ENCODE data around the gene BACH2.

The BACH2 gene

DNA sequence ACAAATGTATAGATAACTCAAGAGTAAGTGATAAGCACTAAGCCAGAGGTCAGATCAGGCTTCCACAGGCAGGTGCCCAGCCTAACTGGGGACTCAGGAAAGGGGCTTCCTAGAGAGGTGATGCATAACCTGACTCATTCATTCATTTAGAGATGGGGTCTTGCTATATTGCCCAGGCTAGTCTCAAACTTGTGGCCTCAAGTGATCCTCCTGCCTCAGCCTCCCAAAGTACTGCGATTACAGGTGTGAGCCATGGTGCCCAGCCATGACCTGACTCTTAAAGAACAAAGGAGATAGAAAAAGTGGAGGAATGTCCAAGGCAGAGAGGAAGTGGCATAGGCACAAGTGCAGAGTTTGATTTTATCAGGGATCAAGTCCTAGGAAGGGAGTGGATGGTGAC lies 360.5 kb downstream of the BACH2 start:
- no peak overlapping the region for H3K27ac ChIP-seq
- TF ChIP-seq ZFX (IDR thresholded peaks at IDR 0.05), result no peak
- TF ChIP-seq, protein P1, sequence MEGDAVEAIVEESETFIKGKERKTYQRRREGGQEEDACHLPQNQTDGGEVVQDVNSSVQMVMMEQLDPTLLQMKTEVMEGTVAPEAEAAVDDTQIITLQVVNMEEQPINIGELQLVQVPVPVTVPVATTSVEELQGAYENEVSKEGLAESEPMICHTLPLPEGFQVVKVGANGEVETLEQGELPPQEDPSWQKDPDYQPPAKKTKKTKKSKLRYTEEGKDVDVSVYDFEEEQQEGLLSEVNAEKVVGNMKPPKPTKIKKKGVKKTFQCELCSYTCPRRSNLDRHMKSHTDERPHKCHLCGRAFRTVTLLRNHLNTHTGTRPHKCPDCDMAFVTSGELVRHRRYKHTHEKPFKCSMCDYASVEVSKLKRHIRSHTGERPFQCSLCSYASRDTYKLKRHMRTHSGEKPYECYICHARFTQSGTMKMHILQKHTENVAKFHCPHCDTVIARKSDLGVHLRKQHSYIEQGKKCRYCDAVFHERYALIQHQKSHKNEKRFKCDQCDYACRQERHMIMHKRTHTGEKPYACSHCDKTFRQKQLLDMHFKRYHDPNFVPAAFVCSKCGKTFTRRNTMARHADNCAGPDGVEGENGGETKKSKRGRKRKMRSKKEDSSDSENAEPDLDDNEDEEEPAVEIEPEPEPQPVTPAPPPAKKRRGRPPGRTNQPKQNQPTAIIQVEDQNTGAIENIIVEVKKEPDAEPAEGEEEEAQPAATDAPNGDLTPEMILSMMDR (conservative IDR thresholded peaks at IDR 0.05), result no peak

- no peak overlapping the region for H3K27ac ChIP-seq
- no peak for TF ChIP-seq ZFX (IDR thresholded peaks at IDR 0.05)
- TF ChIP-seq, protein P1 (conservative IDR thresholded peaks at IDR 0.05), result no peak
Measured at GRCh38 chr6:89934685-89935366, 361.8 kb downstream of the BACH2 start.

- no peak for TF ChIP-seq ZFX (IDR thresholded peaks at IDR 0.05)
- TF ChIP-seq, protein P1 (conservative IDR thresholded peaks at IDR 0.05), result no peak
- no peak overlapping the region for H3K27ac ChIP-seq
Measured at GRCh38 chr6:89932245-89932802, 364.3 kb downstream of the BACH2 start.

DNA sequence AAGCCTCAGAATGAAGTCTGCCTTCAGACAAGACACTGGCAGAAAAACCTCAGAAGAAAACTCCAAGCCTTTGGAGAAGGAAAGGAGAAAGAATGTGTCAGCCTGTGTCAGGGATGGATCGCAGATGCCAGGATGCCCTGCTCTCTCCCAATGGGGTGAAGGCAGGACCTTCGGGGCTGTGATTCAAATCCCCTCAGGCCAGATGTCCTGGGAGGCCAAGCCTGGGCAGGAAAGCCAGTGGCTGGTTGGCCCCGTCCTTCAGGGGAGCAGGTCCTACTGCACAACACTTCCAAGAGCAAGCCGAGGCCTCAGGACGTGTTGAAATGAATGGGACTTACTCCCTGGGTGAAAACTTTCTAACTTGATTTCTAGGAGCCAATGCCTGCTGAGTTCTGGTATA lies 365.9 kb downstream of the BACH2 start:
- H3K27ac ChIP-seq, result no peak overlapping the region
- no peak for TF ChIP-seq ZFX (IDR thresholded peaks at IDR 0.05)
- TF ChIP-seq, protein P1 (conservative IDR thresholded peaks at IDR 0.05), result no peak

DNA sequence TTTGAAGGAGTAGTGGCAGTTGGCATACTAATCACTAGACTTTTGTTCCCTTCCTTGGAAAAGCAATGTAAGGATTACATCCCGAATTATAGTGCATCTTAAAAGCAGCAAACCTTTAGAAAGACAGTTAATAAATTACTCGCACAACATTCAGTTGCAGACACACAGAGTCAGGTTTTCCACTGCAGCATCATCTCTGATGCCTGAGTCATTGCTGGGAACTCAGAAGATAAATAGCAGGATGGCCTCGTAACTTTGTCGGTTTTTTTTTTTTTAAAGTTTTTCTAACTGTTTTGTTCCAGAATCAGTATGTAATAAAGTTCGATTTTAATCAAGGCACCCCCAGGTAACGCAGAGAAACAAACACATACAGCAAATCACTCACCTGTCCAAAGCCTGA lies 368.0 kb downstream of the BACH2 start:
- TF ChIP-seq ZFX (IDR thresholded peaks at IDR 0.05), result no peak
- TF ChIP-seq, protein P1 (conservative IDR thresholded peaks at IDR 0.05), result no peak
- no peak overlapping the region for H3K27ac ChIP-seq

GRCh38 chr6:89927791-89928550 lies 368.7 kb downstream of the BACH2 start:
- TF ChIP-seq, protein P1 (conservative IDR thresholded peaks at IDR 0.05), result no peak
- TF ChIP-seq ZFX (IDR thresholded peaks at IDR 0.05), result no peak

DNA sequence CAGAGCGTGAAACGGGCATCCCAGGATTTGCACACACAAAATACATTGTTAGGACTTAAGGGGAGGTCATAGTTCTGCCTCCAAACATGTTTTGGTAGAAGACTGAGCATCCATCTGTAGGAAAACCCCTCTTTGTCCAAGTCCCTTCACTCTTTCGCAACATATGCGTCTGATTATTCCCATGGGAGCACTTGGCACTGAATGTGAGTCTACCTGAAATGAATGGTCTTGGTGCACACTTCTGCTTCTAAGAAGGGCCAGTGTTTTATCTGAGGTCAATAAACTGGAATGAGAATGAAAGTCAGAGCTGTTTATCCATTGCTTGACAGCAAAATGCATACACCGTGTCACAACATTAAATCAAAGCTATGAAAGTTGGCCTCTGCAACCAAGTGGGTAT lies 369.4 kb downstream of the BACH2 start:
- H3K27ac ChIP-seq, result no peak overlapping the region
- TF ChIP-seq, protein P1 (conservative IDR thresholded peaks at IDR 0.05), result no peak
- TF ChIP-seq ZFX (IDR thresholded peaks at IDR 0.05), result no peak

More at GRCh38 chr6:89927791-89928550, 368.7 kb downstream of the BACH2 start:
- no peak overlapping the region for H3K27ac ChIP-seq

Measured in C4-2B (cell line).